Liver (tissue), 9 donors: ENCODE results near the gene NTNG1. TPM values are rescaled to one million over a fixed set of nuclear protein-coding genes. Genes with fewer than 3 reads are reported as not detected.

Experiments
- DNase-seq: peaks from one replicate; pipeline ENCODE4 v3.0.0-alpha.2; 2017; ENCODE audit warnings: low spot score
- H3K27ac ChIP-seq, 2 donors: one replicate each; pipeline ENCODE4 v1.7.0; 2013; ENCODE audit warnings: inconsistent platforms in 2 of 2, low read length in 2 of 2, control low read depth in 1 of 2, low read depth in 1 of 2, mild to moderate bottlenecking in 1 of 2
- H3K27me3 ChIP-seq, 4 donors: one replicate each; pipeline versions ENCODE4 v1.6.1 to v1.7.0; 2013; ENCODE audit warnings: low read length in 3 of 4, inconsistent platforms in 1 of 4, mild to moderate bottlenecking in 1 of 4, moderate library complexity in 1 of 4; ENCODE audit not compliant: control insufficient read depth in 4 of 4, insufficient read depth in 4 of 4
- H3K36me3 ChIP-seq, 4 donors: one replicate each; pipeline versions ENCODE4 v1.6.1 to v1.7.0; 2013; ENCODE audit warnings: low read length in 3 of 4, mild to moderate bottlenecking in 3 of 4, low read depth in 1 of 4, moderate library complexity in 1 of 4; ENCODE audit not compliant: control insufficient read depth in 4 of 4, insufficient read depth in 3 of 4
- H3K4me1 ChIP-seq, 4 donors: one replicate each; pipeline versions ENCODE4 v1.6.1 to v1.7.0; 2013; ENCODE audit warnings: low read length in 3 of 4, mild to moderate bottlenecking in 3 of 4, moderate library complexity in 1 of 4; ENCODE audit not compliant: control insufficient read depth in 4 of 4, insufficient read depth in 4 of 4
- H3K4me3 ChIP-seq, 3 donors: one replicate each; pipeline versions ENCODE4 v1.6.1 to v1.7.0; 2013; ENCODE audit warnings: low read length in 3 of 3, control low read depth in 1 of 3, low read depth in 1 of 3, mild to moderate bottlenecking in 1 of 3
- H3K9ac ChIP-seq, 2 donors: one replicate each; pipeline ENCODE4 v1.7.0; 2013; ENCODE audit warnings: low read length in 2 of 2, mild to moderate bottlenecking in 2 of 2, moderate library complexity in 2 of 2, control low read depth in 1 of 2, low read depth in 1 of 2
- H3K9me3 ChIP-seq, 4 donors: one replicate each; pipeline versions ENCODE4 v1.6.1 to v1.7.0; 2013; ENCODE audit warnings: low read length in 3 of 4; ENCODE audit not compliant: control insufficient read depth in 4 of 4
- CTCF ChIP-seq: fragments of 150-350 bp; IDR thresholded peaks from 2 replicates; pipeline ENCODE4 v1.5.1; 2017; ENCODE audit warnings: improper control_type of control experiment, low read depth, low read length; ENCODE audit not compliant: missing input control
- EGR1 ChIP-seq, 2 donors: IDR thresholded peaks; 2 replicates each; pipeline ENCODE4 v1.6.1; 2016 to 2018; ENCODE audit warnings: antibody characterized with exemption in 2 of 2, low read depth in 2 of 2
- FOXA2 ChIP-seq: IDR thresholded peaks from 2 replicates; pipeline ENCODE4 v1.6.1; 2016; ENCODE audit warnings: antibody characterized with exemption
- GABPA ChIP-seq, 2 donors: IDR thresholded peaks in 1 of 2; conservative IDR thresholded peaks in 1 of 2; 2 replicates each; pipeline ENCODE4 v1.6.1; 2016; ENCODE audit warnings: antibody characterized with exemption in 2 of 2, mild to moderate bottlenecking in 1 of 2, moderate library complexity in 1 of 2
- NR2F2 ChIP-seq: IDR thresholded peaks from 2 replicates; pipeline ENCODE4 v1.6.1; 2016; ENCODE audit warnings: antibody characterized with exemption
- TAF1 ChIP-seq: conservative IDR thresholded peaks from 2 replicates; pipeline ENCODE4 v1.6.1; 2016; ENCODE audit warnings: antibody characterized with exemption, mild to moderate bottlenecking
- ZBTB33 ChIP-seq: IDR thresholded peaks from 2 replicates; pipeline ENCODE4 v1.6.1; 2016; ENCODE audit warnings: antibody characterized with exemption
- WGBS: extraction: QIAGEN DNeasy Blood & Tissue Kit; methylation state at CpG from one replicate; pipeline ENCODE4 v1.1.7; 2013; 5-methylcytosine and 5-hydroxymethylcytosine counted together
- polyA plus RNA-seq, 2 donors: library from polyadenylated mRNA; stranded (reverse) in 1 of 2; unstranded in 1 of 2; fragments of 200-250 nt in 1 of 2; fragments of >200 nt in 1 of 2; fragmentation: Nextera tagmentation in 1 of 2; extraction: Ambion mirVana in 1 of 2; gene quantifications; one replicate each; pipeline versions ENCODE4 v1.2.1 to v1.2.3, GENCODE V29; 2013 to 2015
- total RNA-seq, 2 donors: library from RNA; depleted of rRNA; stranded (reverse); fragments of >200 nt; gene quantifications; one replicate each; pipeline ENCODE4 v1.2.3, GENCODE V29; 2014
- TF ChIP-seq, protein P1 (sequence below): IDR thresholded peaks from 2 replicates; pipeline ENCODE4 v1.6.1; 2016; ENCODE audit warnings: antibody characterized with exemption
- donor health status: healthy.
- donor health status: healthy.
- donor health status: healthy.
- donor health status: healthy.
- donor health status: healthy.

Gene NTNG1
- total and polyA plus RNA-seq, 4 donors, result under 0.01 TPM; not detected in 2

DNA sequence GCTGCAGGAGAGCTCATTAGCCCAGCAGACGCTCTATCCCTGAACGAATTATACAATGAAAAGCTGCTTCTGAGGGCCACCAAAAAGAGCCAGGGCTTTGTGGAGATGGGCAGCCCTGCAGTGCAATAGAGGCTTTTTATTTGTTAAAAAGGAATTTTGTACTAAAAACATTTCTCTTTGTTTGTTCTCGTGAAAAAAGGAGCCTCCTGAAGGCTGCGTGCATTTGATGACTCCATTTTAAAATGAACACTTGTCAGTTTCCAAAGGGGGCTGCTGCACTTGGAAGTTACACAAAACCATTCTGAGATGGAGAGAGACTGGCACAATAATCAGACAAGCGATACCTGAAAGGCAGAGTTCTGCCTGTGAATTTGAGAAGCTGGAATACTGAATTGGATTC, 202.8 kb downstream of the NTNG1 start:
- TF ChIP-seq GABPA (IDR thresholded peaks at IDR 0.05 in 1 of 2, conservative IDR thresholded peaks at IDR 0.05 in 1 of 2) (no peak), EGR1 (IDR thresholded peaks at IDR 0.05; ENCODE audit: low read depth in 2 of 2) (no peak), TAF1 (no peak), FOXA2 (no peak), NR2F2 (no peak), CTCF (no peak)
- H3K9ac ChIP-seq, result no peak overlapping the region
- 79% methylated on average over 5 of the region's 5 CpGs for WGBS
- no peak for DNase-seq
- no peaks in the 10 kb centered on the region for H3K36me3 ChIP-seq
- H3K4me1 ChIP-seq, result no peaks in the 10 kb centered on the region
- H3K27ac ChIP-seq, result no peak overlapping the region
- H3K27me3 ChIP-seq, result no peaks in the 10 kb centered on the region
- H3K4me3 ChIP-seq, result no peak overlapping the region
- no peaks in the 10 kb centered on the region for H3K9me3 ChIP-seq

GRCh38 chr1:107344268-107344760, 203.5 kb downstream of the NTNG1 start:
- Histone ChIP-seq H3K9ac (no peak overlapping the region), H3K4me1 (no peaks in the 10 kb centered on the region), H3K27ac (no peak overlapping the region), H3K4me3 (no peak overlapping the region), H3K36me3 (no peaks in the 10 kb centered on the region), H3K9me3 (no peaks in the 10 kb centered on the region), H3K27me3 (no peaks in the 10 kb centered on the region)
- WGBS, result 38% methylated on average over 1 of the region's 1 CpG
- no peak for DNase-seq
- TF ChIP-seq CTCF (no peak), FOXA2 (no peak), ZBTB33 (no peak)

GRCh38 chr1:107344836-107345235, 204.0 kb downstream of the NTNG1 start:
- no peak for DNase-seq
- no peaks in the 10 kb centered on the region for H3K36me3 ChIP-seq
- H3K4me3 ChIP-seq, result no peak overlapping the region
- no peak overlapping the region for H3K27ac ChIP-seq
- WGBS, result 56% methylated on average over 3 of the region's 3 CpGs
- TF ChIP-seq CTCF, result no peak
- TF ChIP-seq, protein P1, sequence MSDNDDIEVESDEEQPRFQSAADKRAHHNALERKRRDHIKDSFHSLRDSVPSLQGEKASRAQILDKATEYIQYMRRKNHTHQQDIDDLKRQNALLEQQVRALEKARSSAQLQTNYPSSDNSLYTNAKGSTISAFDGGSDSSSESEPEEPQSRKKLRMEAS, result no peak
- H3K9ac ChIP-seq, result no peak overlapping the region
- no peaks in the 10 kb centered on the region for H3K4me1 ChIP-seq
- no peaks in the 10 kb centered on the region for H3K9me3 ChIP-seq
- no peaks in the 10 kb centered on the region for H3K27me3 ChIP-seq
